ENCODE results near the gene SPATA17. TPM values are rescaled to one million over a fixed set of nuclear protein-coding genes. Genes with fewer than 3 reads are reported as not detected.
"Not testable (repeated sequence)": the region's sequence is repeated elsewhere in the genome, so short reads cannot be mapped to it uniquely, and the experiment has no call there.

Gene SPATA17, protein sequence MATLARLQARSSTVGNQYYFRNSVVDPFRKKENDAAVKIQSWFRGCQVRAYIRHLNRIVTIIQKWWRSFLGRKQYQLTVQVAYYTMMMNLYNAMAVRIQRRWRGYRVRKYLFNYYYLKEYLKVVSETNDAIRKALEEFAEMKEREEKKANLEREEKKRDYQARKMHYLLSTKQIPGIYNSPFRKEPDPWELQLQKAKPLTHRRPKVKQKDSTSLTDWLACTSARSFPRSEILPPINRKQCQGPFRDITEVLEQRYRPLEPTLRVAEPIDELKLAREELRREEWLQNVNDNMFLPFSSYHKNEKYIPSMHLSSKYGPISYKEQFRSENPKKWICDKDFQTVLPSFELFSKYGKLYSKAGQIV
- 0.04 TPM for polyA plus RNA-seq (2012; ENCODE audit: low read depth, missing spikeins)

DNA sequence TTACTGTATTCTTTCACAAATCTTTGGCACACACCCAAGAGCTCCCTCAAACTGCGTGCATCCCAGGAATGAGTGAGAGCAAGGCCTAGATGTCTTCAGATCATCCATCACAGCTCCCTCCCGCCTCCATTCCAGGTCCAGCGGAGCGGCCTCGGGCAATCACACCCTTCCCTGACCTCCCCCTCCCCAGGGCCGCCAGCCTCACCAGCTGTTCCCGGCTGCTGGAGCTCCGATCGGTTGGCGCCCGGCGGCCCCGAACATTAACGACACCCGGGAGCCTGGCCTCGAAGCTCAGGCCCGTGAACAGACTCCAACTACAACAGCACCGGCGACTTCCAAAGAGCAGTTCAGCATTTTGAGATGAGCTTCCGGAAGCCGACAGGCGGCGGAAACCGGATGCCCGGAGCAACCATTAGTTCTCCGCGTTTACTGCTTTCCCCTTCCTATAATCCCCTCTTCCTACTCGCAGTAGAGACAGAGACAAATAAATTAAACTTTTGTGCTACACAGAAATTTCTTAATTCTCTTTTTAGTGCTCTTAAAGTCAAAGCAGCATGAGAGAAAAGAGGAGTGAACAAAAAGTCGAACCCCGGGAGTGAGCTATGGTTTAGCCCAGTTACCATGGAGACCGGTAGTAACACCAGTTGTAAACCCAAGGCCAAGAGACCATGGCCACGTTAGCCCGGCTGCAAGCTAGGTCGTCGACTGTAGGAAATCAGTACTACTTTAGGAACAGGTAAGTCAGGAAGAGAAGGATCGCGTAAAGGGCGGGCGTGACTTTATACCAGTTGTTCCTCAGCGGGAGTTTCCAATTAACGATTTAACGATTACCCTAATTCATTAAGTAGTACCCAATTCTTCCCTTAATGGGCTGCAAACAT, at the start of gene SPATA17, which contains the start of gene GPATCH2:
Gene SPATA17, plus strand, starts transcription at position 634 of the 881 bp plus-strand sequence. Its CDS starts 35 bp downstream, at position 669.
Gene GPATCH2, minus strand, starts transcription at position 380 of the 881 bp plus-strand sequence. Its CDS starts 119 bp downstream, at position 261.
- DNase-seq (ENCODE audit: insufficient read length, low spot score) (peak; percentile 48), FAIRE-seq (peak; percentile 95)
- TF ChIP-seq POLR2AphosphoS5 (IDR thresholded peaks at IDR 0.05; ENCODE audit: low read depth, low read length), result peak; percentile 69
- peak; percentile 76; the same call in 1 of the 2 replicates for TF ChIP-seq TAF1 (IDR thresholded peaks at IDR 0.05; ENCODE audit: low read depth, low read length)
- peak; percentile 71 for TF ChIP-seq POLR2A (IDR thresholded peaks at IDR 0.05; ENCODE audit: low read depth, low read length)
- no peak for TF ChIP-seq SPI1 (IDR thresholded peaks at IDR 0.05; ENCODE audit: low read depth, low read length)
- 0 out of 2 replicates have a peak, but pooled peaks have one; percentile 52 for TF ChIP-seq POU2F2 (IDR thresholded peaks at IDR 0.05; ENCODE audit: low read depth, low read length)

DNA sequence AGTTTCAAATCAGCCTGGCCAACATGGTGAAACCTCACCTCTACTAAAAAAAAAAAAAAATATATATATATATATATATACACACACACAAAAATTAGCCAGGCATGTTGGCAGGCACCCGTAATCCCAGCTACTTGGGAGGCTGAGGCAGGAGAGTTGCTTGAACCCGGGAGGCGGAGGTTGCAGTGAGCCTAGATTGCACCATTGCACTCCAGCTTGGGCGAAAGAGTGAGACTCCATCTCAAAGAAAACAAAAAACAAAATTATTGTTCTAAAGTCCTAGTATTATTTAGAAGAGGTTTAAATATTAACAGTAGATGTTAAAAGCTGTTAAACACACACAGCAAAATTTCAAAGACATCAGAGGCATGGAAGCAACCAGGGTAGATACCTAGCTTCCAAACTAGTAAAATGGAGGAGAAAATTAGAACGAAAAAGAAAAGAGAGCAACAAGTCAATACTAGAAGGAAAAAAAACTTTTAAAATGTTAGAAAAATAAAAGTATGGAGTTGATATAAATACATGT, 46.8 kb upstream of the SPATA17 start:
- not testable (repeated sequence) for FAIRE-seq; DNase-seq (ENCODE audit: insufficient read length, low spot score)

DNA sequence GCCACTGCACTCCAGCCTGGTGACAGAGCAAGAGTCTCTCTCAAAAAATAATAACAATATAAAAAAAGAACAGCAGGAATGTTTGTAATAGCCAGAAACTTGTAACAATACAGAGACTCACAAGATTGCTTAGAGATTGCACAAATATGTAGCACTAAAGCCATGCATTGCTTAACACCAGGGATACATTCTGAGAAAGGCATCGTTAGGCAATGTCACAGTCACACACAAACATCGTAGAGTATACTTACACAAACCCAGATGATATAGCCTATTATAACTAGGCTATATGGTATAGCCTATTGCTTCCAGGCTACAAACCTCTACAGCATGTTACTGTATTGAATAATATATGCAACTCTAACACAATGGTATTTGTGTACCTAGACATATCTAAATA, 45.6 kb upstream of the SPATA17 start:
- DNase-seq (ENCODE audit: insufficient read length, low spot score), result no peak
- TF ChIP-seq SPI1 (IDR thresholded peaks at IDR 0.05; ENCODE audit: low read depth, low read length) (no peak), POU2F2 (IDR thresholded peaks at IDR 0.05; ENCODE audit: low read depth, low read length) (no peak), POLR2A (IDR thresholded peaks at IDR 0.05; ENCODE audit: low read depth, low read length) (no peak), TAF1 (IDR thresholded peaks at IDR 0.05; ENCODE audit: low read depth, low read length) (no peak), PAX5 (IDR thresholded peaks at IDR 0.05; ENCODE audit: insufficient read depth, low read length, severe bottlenecking) (no peak), POLR2AphosphoS5 (IDR thresholded peaks at IDR 0.05; ENCODE audit: low read depth, low read length) (no peak)
- FAIRE-seq, result no peak

DNA sequence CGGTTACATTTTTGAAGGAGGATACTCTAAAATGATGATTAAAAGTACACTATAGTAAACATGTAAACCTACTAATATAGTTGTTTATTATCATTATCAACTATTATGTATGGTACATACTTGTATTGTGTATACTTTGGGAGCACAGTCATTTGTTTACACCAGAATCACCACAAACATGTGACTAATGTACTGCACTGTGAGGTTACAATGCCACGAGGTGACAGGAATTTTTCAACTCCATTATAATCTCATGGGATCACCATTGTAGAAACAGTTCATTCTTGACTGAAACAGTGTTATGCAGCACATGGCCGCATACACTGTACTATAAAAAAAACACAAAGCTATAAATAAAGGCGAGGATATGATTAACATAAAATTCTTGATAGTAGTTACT, 44.6 kb upstream of the SPATA17 start:
- DNase-seq (ENCODE audit: insufficient read length, low spot score) (no peak), FAIRE-seq (no peak)
- no peak for TF ChIP-seq SPI1 (IDR thresholded peaks at IDR 0.05; ENCODE audit: low read depth, low read length)
- no peak for TF ChIP-seq POLR2AphosphoS5 (IDR thresholded peaks at IDR 0.05; ENCODE audit: low read depth, low read length)
- TF ChIP-seq POU2F2 (IDR thresholded peaks at IDR 0.05; ENCODE audit: low read depth, low read length), result no peak
- no peak for TF ChIP-seq POLR2A (IDR thresholded peaks at IDR 0.05; ENCODE audit: low read depth, low read length)
- TF ChIP-seq PAX5 (IDR thresholded peaks at IDR 0.05; ENCODE audit: insufficient read depth, low read length, severe bottlenecking), result no peak
- TF ChIP-seq TAF1 (IDR thresholded peaks at IDR 0.05; ENCODE audit: low read depth, low read length), result no peak

DNA sequence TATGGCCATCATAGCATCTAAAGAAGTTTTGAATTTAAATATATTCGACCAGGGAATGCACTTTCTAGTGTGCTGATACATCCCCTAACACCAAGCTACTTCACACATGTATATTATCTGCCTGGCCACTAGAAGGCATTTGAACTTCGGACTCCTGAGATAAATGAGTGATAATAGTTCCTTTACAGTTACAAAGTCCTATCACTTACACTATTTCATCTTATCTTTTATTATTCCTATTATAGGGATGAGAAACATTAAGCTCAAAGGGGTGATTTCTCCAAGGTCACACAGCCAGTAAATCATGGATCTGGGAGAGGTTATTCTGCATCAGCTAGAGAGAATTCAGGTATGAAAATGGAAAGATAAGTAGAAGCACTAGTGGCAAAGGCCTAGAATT, 40.5 kb upstream of the SPATA17 start:
- DNase-seq (ENCODE audit: insufficient read length, low spot score) (no peak), FAIRE-seq (no peak)
- TF ChIP-seq PAX5 (IDR thresholded peaks at IDR 0.05; ENCODE audit: insufficient read depth, low read length, severe bottlenecking) (no peak), POU2F2 (IDR thresholded peaks at IDR 0.05; ENCODE audit: low read depth, low read length) (no peak), TAF1 (IDR thresholded peaks at IDR 0.05; ENCODE audit: low read depth, low read length) (no peak), POLR2A (IDR thresholded peaks at IDR 0.05; ENCODE audit: low read depth, low read length) (no peak)

DNA sequence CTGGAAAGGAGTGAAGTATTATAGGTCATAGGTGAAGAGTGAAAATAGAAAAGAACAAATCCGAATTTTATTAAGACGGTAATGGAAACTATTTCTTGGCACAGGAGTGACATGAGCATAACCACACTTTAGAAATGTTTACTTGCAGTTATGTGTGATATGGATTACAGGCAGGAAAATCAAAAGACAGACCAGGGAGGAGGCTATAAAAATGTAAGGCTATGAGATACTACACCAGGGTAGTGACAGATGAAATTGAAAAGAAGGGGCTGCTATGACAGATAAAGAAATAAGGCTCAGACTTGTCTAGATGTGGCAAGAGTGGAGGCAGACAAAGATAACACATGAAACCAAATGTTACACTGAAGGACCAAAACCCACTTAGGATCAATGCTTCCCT, 32.0 kb upstream of the SPATA17 start:
- FAIRE-seq, result peak; percentile 23
- no peak for TF ChIP-seq POU2F2 (IDR thresholded peaks at IDR 0.05; ENCODE audit: low read depth, low read length)
- TF ChIP-seq PAX5 (IDR thresholded peaks at IDR 0.05; ENCODE audit: insufficient read depth, low read length, severe bottlenecking), result no peak
- TF ChIP-seq SPI1 (IDR thresholded peaks at IDR 0.05; ENCODE audit: low read depth, low read length), result no peak
- no peak for TF ChIP-seq POLR2AphosphoS5 (IDR thresholded peaks at IDR 0.05; ENCODE audit: low read depth, low read length)
- TF ChIP-seq POLR2A (IDR thresholded peaks at IDR 0.05; ENCODE audit: low read depth, low read length), result no peak
- no peak for TF ChIP-seq TAF1 (IDR thresholded peaks at IDR 0.05; ENCODE audit: low read depth, low read length)
- no peak for DNase-seq (ENCODE audit: insufficient read length, low spot score)

DNA sequence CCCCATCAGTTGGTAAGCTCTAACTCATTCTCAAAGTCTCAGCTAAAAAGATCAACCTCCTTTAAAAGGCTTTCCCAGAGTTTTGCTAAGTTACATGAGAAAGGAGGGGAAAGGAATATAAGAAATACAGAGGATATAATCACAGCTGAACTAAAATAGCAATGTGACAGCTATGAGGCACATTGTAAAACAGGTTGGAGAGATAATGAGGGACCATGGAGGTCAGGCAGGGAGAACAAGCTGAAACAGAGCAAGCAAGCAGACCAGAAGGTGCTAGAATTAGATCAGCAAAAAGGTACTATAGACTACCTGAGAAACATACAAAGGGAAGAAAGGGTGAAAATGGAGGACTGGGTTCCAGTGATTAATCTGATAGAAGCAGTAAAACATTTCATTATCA, 28.8 kb upstream of the SPATA17 start:
- TF ChIP-seq SPI1 (IDR thresholded peaks at IDR 0.05; ENCODE audit: low read depth, low read length) (no peak), POU2F2 (IDR thresholded peaks at IDR 0.05; ENCODE audit: low read depth, low read length) (no peak), PAX5 (IDR thresholded peaks at IDR 0.05; ENCODE audit: insufficient read depth, low read length, severe bottlenecking) (no peak)
- FAIRE-seq, result no peak

DNA sequence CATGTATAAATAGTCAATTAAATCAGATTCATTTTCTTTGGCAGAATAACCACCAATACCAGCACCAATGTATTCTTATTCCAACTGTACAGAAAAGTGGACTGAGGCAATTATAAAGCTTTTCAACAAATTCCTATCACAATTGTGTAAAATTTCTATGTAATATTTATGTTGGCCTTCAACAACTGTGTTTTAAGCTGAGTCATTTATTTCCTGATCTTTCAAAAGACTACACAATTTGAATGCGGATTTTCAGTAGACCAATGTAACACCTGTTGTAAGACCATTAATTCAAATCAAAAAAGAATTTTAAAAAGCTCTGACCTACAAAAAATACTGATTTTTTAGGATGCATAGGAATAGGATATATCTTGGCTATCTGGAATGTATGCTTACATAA, 25.8 kb upstream of the SPATA17 start:
- TF ChIP-seq TAF1 (IDR thresholded peaks at IDR 0.05; ENCODE audit: low read depth, low read length) (no peak), SPI1 (IDR thresholded peaks at IDR 0.05; ENCODE audit: low read depth, low read length) (no peak), POLR2A (IDR thresholded peaks at IDR 0.05; ENCODE audit: low read depth, low read length) (no peak), POU2F2 (IDR thresholded peaks at IDR 0.05; ENCODE audit: low read depth, low read length) (no peak), POLR2AphosphoS5 (IDR thresholded peaks at IDR 0.05; ENCODE audit: low read depth, low read length) (no peak), PAX5 (IDR thresholded peaks at IDR 0.05; ENCODE audit: insufficient read depth, low read length, severe bottlenecking) (no peak)
- DNase-seq (ENCODE audit: insufficient read length, low spot score), result no peak
- FAIRE-seq, result no peak

More for the DNA sequence above, 28.8 kb upstream of the SPATA17 start:
- no peak for DNase-seq (ENCODE audit: insufficient read length, low spot score)

DNA sequence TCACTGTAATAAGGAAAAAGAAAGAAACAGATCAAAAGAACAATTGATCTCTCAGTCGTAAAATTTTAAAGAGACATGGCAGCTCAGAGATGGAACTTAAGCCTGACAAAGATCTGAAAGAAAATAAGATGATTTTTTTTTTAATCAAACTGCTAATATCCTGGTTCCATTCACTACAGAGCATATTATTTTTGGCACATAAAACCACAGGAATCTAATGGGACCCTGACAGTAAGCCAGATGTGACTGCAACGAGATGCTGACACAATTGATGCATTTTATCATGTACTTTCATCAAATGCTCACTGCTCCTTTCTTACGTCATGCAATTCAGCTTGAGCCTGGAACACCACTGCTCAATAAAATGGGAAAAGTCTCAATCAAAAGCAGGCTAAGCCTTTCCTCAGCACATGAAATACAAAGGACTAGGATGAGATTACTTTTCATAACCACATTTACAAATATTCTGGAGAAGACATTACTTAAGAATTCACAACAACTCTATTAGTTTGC, 16.9 kb upstream of the SPATA17 start:
- TF ChIP-seq POU2F2 (IDR thresholded peaks at IDR 0.05; ENCODE audit: low read depth, low read length), result no peak
- TF ChIP-seq POLR2A (IDR thresholded peaks at IDR 0.05; ENCODE audit: low read depth, low read length), result no peak
- no peak for TF ChIP-seq TAF1 (IDR thresholded peaks at IDR 0.05; ENCODE audit: low read depth, low read length)
- TF ChIP-seq PAX5 (IDR thresholded peaks at IDR 0.05; ENCODE audit: insufficient read depth, low read length, severe bottlenecking), result no peak
- no peak for TF ChIP-seq POLR2AphosphoS5 (IDR thresholded peaks at IDR 0.05; ENCODE audit: low read depth, low read length)
- no peak for TF ChIP-seq SPI1 (IDR thresholded peaks at IDR 0.05; ENCODE audit: low read depth, low read length)
- FAIRE-seq, result no peak
- no peak for DNase-seq (ENCODE audit: insufficient read length, low spot score)

Measured in GM12891 (cell line).